PC-9 (cell line): Measurements from ENCODE around the gene FAM13C.

Experiments
- EZH2 ChIP-seq: fragments of 200-600 bp; sonication (generic); IDR thresholded peaks from 2 replicates; pipeline ENCODE4 v1.8.0; 2017; ENCODE audit warnings: antibody characterized with exemption, low read depth
- TF ChIP-seq, protein P1 (sequence below): fragments of 200-600 bp; sonication (generic); conservative IDR thresholded peaks from 2 replicates; pipeline ENCODE4 v1.6.1; 2017; ENCODE audit warnings: mixed run types, antibody characterized with exemption, mild to moderate bottlenecking, moderate library complexity

DNA sequence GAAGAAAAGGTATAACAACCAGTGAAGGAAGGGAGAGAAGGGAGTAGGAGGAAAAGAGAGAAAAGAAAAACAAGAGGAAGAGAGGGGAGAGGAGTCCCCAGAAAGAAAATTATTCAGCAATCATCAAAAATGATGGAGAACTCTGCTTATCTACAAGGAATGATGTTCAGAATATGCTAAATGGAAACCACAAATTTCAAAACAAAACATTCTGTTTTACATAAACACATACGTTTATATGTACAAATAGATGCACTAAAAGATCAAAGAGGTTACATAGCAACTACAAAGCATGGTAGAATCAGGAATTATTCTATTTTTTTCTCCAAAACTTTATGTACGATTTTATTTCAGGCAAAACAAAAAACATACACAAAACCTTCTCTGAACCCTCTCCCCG is 91.9 kb downstream of the FAM13C start:
- TF ChIP-seq, protein P1, sequence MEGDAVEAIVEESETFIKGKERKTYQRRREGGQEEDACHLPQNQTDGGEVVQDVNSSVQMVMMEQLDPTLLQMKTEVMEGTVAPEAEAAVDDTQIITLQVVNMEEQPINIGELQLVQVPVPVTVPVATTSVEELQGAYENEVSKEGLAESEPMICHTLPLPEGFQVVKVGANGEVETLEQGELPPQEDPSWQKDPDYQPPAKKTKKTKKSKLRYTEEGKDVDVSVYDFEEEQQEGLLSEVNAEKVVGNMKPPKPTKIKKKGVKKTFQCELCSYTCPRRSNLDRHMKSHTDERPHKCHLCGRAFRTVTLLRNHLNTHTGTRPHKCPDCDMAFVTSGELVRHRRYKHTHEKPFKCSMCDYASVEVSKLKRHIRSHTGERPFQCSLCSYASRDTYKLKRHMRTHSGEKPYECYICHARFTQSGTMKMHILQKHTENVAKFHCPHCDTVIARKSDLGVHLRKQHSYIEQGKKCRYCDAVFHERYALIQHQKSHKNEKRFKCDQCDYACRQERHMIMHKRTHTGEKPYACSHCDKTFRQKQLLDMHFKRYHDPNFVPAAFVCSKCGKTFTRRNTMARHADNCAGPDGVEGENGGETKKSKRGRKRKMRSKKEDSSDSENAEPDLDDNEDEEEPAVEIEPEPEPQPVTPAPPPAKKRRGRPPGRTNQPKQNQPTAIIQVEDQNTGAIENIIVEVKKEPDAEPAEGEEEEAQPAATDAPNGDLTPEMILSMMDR: no peak
- no peak for TF ChIP-seq EZH2
